HepG2 (cell line): ENCODE data around the gene SMARCC1. TPM values are rescaled to one million over a fixed set of nuclear protein-coding genes. Genes with fewer than 3 reads are reported as not detected.

Source experiments
- ARNT2 ChIP-seq: sonication (generic); formaldehyde crosslinking; IDR thresholded peaks from 2 replicates; pipeline ENCODE4 v1.8.0; 2022; ENCODE audit warnings: mild to moderate bottlenecking, low read depth, missing genetic modification reagents, moderate library complexity
- KMT2A ChIP-seq: sonication (generic); formaldehyde crosslinking; IDR thresholded peaks from 2 replicates; pipeline ENCODE4 v1.4.0; 2020; ENCODE audit warnings: missing genetic modification reagents
- NFYB ChIP-seq: sonication (generic); formaldehyde crosslinking; IDR thresholded peaks from 2 replicates; pipeline ENCODE4 v1.4.0; 2020; ENCODE audit warnings: missing genetic modification reagents
- PAF1 ChIP-seq: IDR thresholded peaks from 2 replicates; pipeline ENCODE4 v1.6.1; 2016; ENCODE audit warnings: missing genetic modification reagents, missing compliant biosample characterization
- PHF20 ChIP-seq: sonication (generic); formaldehyde crosslinking; IDR thresholded peaks from 2 replicates; pipeline ENCODE4 v1.5.0; 2020; ENCODE audit warnings: mild to moderate bottlenecking, missing genetic modification reagents
- PHF21A ChIP-seq: sonication (generic); formaldehyde crosslinking; IDR thresholded peaks from 2 replicates; pipeline ENCODE4 v1.5.0; 2020; ENCODE audit warnings: mild to moderate bottlenecking, missing genetic modification reagents
- SP5 ChIP-seq: IDR thresholded peaks from 2 replicates; pipeline ENCODE4 v1.6.1; 2016; ENCODE audit warnings: low read depth, borderline replicate concordance
- ZBTB21 ChIP-seq: sonication (generic); formaldehyde crosslinking; IDR thresholded peaks from 2 replicates; pipeline ENCODE4 v1.4.0; 2020; ENCODE audit warnings: missing genetic modification reagents
- ZBTB7A ChIP-seq: sonication (generic); formaldehyde crosslinking; IDR thresholded peaks from 2 replicates; pipeline ENCODE4 v1.8.0; 2022; ENCODE audit warnings: mild to moderate bottlenecking, missing genetic modification reagents
- ZFY ChIP-seq: sonication (generic); formaldehyde crosslinking; IDR thresholded peaks from 2 replicates; pipeline ENCODE4 v1.4.0; 2020; ENCODE audit warnings: missing genetic modification reagents
- ZNF234 ChIP-seq: sonication (generic); formaldehyde crosslinking; conservative IDR thresholded peaks from 2 replicates; pipeline ENCODE4 v1.5.1; 2020; ENCODE audit warnings: mild to moderate bottlenecking, missing genetic modification reagents
- ZNF260 ChIP-seq: sonication (generic); formaldehyde crosslinking; IDR thresholded peaks from 2 replicates; pipeline ENCODE4 v1.4.0; 2020; ENCODE audit warnings: missing genetic modification reagents, low read depth, mild to moderate bottlenecking, borderline replicate concordance
- ZNF292 ChIP-seq: sonication (generic); formaldehyde crosslinking; IDR thresholded peaks from 2 replicates; pipeline ENCODE4 v1.8.1; 2022; ENCODE audit warnings: mild to moderate bottlenecking, low read depth, missing genetic modification reagents, borderline replicate concordance
- ZNF605 ChIP-seq: sonication (generic); formaldehyde crosslinking; IDR thresholded peaks from 2 replicates; pipeline ENCODE4 v1.8.0; 2022; ENCODE audit warnings: mild to moderate bottlenecking, missing genetic modification reagents
- ZNF678 ChIP-seq: sonication (generic); formaldehyde crosslinking; IDR thresholded peaks from 2 replicates; pipeline ENCODE4 v1.4.0; 2020; ENCODE audit warnings: mild to moderate bottlenecking, missing genetic modification reagents
- ZNF713 ChIP-seq: sonication (generic); formaldehyde crosslinking; IDR thresholded peaks from 2 replicates; pipeline ENCODE4 v1.4.0; 2020; ENCODE audit warnings: mild to moderate bottlenecking, missing genetic modification reagents
- polyA plus RNA-seq, 8 experiments: library from polyadenylated mRNA; depleted of rRNA in 3 of 8; stranded (reverse) in 7 of 8; unstranded in 1 of 8; fragments of >200 nt; fragmentation: Illumina TruSeq in 4 of 8; extraction: Trizol in 4 of 8; gene quantifications; 2 replicates each; pipeline versions ENCODE4 v1.2.1 to v1.2.3, GENCODE V29; 2011 to 2016; ENCODE audit warnings: low read depth in 4 of 8, missing spikeins in 1 of 8, mixed read lengths in 1 of 8; ENCODE audit not compliant: insufficient read depth in 1 of 8
- total RNA-seq, 5 experiments: library from RNA; depleted of rRNA; stranded (reverse); fragments of >200 nt; fragmentation: Illumina TruSeq; extraction: Trizol; gene quantifications; 2 replicates each; pipeline ENCODE4 v1.2.3, GENCODE V29; 2016; ENCODE audit warnings: low read depth in 1 of 5
- TF ChIP-seq, protein P1 (sequence below): sonication (generic); formaldehyde crosslinking; IDR thresholded peaks from 2 replicates; pipeline ENCODE4 v1.5.0; 2020; ENCODE audit warnings: mild to moderate bottlenecking, missing genetic modification reagents, borderline replicate concordance
- TF ChIP-seq, protein P2 (sequence below): sonication (generic); formaldehyde crosslinking; IDR thresholded peaks from 2 replicates; pipeline ENCODE4 v1.8.1; 2023; ENCODE audit warnings: missing genetic modification reagents, inconsistent platforms, borderline replicate concordance
- TF ChIP-seq, protein P3 (sequence below): sonication (generic); formaldehyde crosslinking; IDR thresholded peaks from 2 replicates; pipeline ENCODE4 v1.9.0; 2021; ENCODE audit warnings: missing genetic modification reagents, borderline replicate concordance

The SMARCC1 gene
- total and polyA plus RNA-seq, 2 of the 13 experiments (the other 11 are each of a cell fraction or from before 2014, with no cell fraction given), result 47.9 to 58.4 TPM

DNA sequence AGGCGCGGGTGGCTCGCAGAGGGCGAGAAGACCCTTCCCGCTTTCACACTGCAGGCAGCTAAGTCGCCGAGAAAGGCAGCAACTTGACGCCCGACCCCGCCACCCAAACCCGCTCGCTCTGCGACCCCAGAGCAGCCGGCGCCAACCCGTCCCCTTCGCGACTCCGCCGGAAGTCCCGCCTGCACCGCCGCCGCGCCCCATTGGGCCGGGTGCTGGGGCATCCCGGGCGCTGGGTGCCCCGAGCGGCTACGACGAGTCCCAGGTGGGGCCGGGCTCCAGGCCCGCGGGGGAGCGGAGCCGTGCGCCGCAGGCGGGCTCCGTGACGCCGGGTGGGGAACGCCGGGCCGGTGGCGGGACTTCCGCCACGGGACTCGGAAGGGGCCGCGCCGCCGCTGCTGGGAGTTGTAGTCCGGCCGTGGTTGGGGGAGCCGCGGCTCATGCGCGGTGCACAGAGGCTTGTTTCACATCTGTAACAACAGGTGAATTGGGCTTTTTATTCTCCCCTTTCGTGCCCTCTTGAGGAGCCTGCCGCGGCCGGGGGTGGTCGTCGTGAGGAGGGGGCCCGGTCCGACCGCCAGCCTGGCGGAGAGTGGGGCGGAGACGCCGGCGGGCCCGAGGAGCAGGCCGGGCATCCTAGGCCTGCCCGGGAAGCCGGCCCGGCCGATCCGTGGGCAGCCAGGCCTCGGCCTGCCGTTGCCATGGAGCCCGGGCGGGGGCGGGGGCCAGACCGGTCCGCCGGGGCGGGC, 21.2 kb upstream of the SMARCC1 start, which contains the start of gene DHX30 (continued):
- TF ChIP-seq, protein P1, sequence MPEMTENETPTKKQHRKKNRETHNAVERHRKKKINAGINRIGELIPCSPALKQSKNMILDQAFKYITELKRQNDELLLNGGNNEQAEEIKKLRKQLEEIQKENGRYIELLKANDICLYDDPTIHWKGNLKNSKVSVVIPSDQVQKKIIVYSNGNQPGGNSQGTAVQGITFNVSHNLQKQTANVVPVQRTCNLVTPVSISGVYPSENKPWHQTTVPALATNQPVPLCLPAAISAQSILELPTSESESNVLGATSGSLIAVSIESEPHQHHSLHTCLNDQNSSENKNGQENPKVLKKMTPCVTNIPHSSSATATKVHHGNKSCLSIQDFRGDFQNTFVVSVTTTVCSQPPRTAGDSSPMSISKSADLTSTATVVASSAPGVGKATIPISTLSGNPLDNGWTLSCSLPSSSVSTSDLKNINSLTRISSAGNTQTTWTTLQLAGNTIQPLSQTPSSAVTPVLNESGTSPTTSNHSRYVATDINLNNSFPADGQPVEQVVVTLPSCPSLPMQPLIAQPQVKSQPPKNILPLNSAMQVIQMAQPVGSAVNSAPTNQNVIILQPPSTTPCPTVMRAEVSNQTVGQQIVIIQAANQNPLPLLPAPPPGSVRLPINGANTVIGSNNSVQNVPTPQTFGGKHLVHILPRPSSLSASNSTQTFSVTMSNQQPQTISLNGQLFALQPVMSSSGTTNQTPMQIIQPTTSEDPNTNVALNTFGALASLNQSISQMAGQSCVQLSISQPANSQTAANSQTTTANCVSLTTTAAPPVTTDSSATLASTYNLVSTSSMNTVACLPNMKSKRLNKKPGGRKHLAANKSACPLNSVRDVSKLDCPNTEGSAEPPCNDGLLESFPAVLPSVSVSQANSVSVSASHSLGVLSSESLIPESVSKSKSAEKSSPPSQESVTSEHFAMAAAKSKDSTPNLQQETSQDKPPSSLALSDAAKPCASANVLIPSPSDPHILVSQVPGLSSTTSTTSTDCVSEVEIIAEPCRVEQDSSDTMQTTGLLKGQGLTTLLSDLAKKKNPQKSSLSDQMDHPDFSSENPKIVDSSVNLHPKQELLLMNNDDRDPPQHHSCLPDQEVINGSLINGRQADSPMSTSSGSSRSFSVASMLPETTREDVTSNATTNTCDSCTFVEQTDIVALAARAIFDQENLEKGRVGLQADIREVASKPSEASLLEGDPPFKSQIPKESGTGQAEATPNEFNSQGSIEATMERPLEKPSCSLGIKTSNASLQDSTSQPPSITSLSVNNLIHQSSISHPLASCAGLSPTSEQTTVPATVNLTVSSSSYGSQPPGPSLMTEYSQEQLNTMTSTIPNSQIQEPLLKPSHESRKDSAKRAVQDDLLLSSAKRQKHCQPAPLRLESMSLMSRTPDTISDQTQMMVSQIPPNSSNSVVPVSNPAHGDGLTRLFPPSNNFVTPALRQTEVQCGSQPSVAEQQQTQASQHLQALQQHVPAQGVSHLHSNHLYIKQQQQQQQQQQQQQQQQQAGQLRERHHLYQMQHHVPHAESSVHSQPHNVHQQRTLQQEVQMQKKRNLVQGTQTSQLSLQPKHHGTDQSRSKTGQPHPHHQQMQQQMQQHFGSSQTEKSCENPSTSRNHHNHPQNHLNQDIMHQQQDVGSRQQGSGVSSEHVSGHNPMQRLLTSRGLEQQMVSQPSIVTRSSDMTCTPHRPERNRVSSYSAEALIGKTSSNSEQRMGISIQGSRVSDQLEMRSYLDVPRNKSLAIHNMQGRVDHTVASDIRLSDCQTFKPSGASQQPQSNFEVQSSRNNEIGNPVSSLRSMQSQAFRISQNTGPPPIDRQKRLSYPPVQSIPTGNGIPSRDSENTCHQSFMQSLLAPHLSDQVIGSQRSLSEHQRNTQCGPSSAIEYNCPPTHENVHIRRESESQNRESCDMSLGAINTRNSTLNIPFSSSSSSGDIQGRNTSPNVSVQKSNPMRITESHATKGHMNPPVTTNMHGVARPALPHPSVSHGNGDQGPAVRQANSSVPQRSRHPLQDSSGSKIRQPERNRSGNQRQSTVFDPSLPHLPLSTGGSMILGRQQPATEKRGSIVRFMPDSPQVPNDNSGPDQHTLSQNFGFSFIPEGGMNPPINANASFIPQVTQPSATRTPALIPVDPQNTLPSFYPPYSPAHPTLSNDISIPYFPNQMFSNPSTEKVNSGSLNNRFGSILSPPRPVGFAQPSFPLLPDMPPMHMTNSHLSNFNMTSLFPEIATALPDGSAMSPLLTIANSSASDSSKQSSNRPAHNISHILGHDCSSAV (CRISPR knock-in tag), result no peak
- no peak for TF ChIP-seq ZNF605 (CRISPR knock-in tag)
- peak; percentile 100 for TF ChIP-seq ZFY (CRISPR knock-in tag)
- no peak for TF ChIP-seq ZNF292
- peak; percentile 20; the same call in 1 of the 2 replicates for TF ChIP-seq PHF21A (CRISPR knock-in tag)
- no peak for TF ChIP-seq ZBTB21 (CRISPR knock-in tag)
- TF ChIP-seq SP5, result no peak
- TF ChIP-seq, protein P2, sequence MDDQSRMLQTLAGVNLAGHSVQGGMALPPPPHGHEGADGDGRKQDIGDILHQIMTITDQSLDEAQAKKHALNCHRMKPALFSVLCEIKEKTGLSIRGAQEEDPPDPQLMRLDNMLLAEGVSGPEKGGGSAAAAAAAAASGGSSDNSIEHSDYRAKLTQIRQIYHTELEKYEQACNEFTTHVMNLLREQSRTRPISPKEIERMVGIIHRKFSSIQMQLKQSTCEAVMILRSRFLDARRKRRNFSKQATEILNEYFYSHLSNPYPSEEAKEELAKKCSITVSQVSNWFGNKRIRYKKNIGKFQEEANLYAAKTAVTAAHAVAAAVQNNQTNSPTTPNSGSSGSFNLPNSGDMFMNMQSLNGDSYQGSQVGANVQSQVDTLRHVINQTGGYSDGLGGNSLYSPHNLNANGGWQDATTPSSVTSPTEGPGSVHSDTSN (CRISPR knock-in tag), result no peak
- TF ChIP-seq KMT2A (CRISPR knock-in tag), result 0 out of 2 replicates have a peak, but pooled peaks have one; percentile 29
- TF ChIP-seq, protein P3, sequence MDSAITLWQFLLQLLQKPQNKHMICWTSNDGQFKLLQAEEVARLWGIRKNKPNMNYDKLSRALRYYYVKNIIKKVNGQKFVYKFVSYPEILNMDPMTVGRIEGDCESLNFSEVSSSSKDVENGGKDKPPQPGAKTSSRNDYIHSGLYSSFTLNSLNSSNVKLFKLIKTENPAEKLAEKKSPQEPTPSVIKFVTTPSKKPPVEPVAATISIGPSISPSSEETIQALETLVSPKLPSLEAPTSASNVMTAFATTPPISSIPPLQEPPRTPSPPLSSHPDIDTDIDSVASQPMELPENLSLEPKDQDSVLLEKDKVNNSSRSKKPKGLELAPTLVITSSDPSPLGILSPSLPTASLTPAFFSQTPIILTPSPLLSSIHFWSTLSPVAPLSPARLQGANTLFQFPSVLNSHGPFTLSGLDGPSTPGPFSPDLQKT (CRISPR knock-in tag), result no peak
- TF ChIP-seq ARNT2 (CRISPR knock-in tag), result peak; percentile 38; the same call in 1 of the 2 replicates
- TF ChIP-seq NFYB (CRISPR knock-in tag), result peak; percentile 49; the same call in 1 of the 2 replicates
- TF ChIP-seq ZBTB7A (CRISPR knock-in tag), result no peak
- TF ChIP-seq ZNF260, result no peak
- TF ChIP-seq ZNF678 (CRISPR knock-in tag), result no peak
- TF ChIP-seq PHF20 (CRISPR knock-in tag), result peak; percentile 48
- peak; percentile 62; the same call in 1 of the 2 replicates for TF ChIP-seq ZNF234 (CRISPR knock-in tag)
- TF ChIP-seq PAF1 (CRISPR knock-in tag), result no peak
- TF ChIP-seq ZNF713, result no peak
